Measurements from ENCODE around the gene OR4F15.
"Not testable (repeated sequence)": the region's sequence is repeated elsewhere in the genome, so short reads cannot be mapped to it uniquely, and the experiment has no call there.

The OR4F15 gene, protein sequence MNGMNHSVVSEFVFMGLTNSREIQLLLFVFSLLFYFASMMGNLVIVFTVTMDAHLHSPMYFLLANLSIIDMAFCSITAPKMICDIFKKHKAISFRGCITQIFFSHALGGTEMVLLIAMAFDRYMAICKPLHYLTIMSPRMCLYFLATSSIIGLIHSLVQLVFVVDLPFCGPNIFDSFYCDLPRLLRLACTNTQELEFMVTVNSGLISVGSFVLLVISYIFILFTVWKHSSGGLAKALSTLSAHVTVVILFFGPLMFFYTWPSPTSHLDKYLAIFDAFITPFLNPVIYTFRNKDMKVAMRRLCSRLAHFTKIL

DNA sequence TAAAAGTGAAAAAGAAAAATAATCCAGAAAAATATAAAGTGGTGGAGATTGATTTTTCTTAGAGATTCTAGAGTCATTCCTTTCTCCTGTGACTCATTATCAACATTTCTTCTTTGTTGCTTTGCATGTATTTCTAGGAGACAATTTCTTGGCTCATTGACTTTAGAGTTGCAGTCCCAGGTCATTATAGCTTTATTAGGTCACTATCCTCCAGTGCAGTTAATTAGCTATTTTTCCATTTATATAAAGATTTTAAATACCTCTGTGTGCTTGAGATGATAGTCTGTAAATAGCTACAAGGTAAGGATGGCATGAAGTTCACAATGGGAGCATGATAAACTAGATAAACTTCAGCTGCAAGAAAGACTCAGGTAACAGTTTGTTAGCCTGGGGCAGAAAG, at the start of gene OR4F15:
TSS of gene OR4F15 (plus strand) at position 301 of the 400 bp plus-strand sequence. CDS start 5,985 bp downstream, outside the sequence.
- DNase-seq (ENCODE audit: low read depth) = no peak

DNA sequence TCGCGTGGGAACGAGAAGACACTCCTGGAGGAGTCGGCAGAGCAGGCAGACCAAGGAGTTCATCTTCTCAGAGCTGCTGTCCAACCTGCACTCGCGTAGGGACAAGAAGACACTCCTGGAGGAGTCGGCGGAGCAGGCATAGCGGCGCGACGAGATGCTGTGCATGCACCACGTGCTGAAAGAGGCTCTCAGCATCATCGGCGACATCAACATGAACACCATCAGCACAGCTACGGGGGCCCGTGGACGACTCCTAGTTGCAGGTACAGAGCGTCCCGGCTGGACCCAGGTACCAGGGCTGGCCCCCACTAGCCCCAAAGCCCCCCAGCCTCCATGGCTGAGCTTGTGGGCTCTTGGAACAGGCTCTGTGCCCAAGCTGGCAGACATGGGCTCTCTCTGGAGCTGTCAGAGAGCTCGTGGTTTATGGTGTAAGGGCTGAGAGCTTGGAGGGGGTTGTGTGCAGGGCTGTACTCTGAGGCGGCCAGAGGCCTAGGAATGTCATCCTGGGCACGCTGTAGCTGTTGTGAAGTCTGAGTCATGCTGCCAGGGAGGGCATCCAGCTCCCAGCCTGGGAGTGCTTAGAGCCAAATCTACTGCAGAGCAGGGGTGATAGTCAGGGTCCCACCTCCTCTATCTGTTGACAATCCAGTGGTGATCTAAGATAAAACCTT, 47.2 kb upstream of the OR4F15 start:
- DNase-seq (ENCODE audit: low read depth) = not testable (repeated sequence)

DNA sequence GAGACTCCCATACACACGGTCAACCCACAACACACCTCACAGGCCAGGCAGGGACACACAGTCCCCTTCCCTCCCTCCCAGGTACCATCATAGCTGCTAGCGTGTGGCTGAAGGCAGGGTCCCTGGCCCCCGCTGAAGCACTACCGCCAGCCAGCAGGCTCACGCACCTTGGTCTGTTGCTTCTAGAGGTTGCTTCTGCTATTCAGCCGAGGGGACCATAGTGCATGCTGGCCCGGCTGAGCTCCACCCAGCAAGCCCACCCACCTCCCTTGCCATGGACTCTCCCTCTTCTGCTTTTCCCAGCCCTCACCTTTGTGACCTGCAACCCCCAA, 46.7 kb upstream of the OR4F15 start:
- DNase-seq (ENCODE audit: low read depth) = not testable (repeated sequence)

DNA sequence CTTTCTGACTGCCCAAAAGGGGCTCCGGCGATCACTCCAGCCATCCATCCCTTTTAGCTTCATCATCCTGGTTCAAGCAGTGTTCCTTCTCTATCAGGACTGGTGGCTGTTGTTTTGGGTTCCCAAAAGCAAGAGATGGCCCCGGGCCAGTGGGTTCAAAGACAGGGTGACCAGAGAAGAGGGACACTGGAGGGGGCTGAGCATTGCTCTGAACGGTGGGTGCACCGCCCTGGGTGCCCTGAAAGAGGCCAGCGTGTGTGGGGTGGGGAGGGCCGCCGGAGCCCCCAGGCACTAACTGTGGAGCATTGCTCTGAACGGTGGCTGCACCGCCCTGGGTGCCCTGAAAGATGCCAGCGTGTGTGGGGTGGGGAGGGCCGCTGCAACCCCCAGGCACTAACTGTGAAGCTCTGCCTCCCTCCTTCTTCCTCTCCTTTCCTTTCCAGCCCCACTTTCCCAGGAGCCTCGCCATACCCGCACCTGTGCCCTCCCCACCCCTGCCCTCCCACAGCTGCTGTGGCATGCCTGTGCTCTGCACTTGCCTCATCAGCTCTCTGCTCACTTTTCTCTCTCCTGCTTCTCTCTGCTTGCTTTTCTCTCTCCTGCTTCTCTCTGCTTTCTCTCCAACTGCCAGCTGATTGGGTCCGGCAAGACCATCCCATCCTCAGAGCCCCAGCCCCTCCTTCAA, 46.1 kb upstream of the OR4F15 start:
- DNase-seq (ENCODE audit: low read depth) = no peak

DNA sequence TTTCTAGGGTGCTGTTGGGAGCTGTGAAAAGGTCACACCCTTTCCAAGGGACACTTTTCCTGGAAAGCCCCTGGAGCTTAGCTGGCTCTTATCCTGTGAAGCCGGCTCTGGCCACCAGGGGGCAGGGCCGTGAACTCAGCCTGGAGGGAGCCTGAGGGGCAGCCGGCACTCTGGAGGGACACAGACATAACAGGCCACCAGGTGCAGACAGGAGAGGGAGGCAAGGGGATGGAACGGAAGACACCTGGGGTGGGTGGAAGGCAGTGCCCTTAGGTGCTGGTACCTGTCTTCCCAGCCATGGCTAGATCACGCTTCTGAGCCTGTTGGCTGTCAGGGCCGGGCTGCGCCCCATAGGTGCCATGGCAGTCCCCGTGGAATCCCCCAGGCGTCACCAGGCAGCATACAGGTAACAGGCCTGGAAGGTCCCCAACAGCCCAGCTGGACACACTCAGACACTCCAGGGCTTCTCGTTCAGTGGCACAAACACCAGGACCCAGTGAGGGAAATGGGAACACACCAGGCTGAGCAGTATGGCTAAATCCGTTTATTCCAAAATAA, 44.8 kb upstream of the OR4F15 start:
- not testable (repeated sequence) for DNase-seq (ENCODE audit: low read depth)

DNA sequence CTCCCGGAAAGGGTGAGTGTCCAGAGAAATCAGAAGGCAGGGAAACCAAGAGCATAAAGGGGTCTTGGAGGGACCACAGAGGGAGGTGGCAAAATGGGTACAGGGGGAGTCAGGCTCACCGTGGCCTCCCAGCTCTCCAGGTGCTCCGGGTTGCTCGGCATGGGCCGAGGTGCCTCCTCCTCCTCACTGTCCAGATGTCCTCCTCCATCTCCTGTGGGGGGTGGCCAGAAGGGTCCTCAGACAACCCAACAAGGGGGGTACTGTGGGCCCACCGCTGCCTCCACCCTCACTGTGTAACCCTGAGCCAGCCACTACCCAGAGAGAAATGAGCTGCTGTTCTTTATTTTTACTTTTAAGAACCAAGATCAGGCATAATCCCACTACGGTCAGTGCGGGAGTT, 39.1 kb upstream of the OR4F15 start:
- no peak for DNase-seq (ENCODE audit: low read depth)

DNA sequence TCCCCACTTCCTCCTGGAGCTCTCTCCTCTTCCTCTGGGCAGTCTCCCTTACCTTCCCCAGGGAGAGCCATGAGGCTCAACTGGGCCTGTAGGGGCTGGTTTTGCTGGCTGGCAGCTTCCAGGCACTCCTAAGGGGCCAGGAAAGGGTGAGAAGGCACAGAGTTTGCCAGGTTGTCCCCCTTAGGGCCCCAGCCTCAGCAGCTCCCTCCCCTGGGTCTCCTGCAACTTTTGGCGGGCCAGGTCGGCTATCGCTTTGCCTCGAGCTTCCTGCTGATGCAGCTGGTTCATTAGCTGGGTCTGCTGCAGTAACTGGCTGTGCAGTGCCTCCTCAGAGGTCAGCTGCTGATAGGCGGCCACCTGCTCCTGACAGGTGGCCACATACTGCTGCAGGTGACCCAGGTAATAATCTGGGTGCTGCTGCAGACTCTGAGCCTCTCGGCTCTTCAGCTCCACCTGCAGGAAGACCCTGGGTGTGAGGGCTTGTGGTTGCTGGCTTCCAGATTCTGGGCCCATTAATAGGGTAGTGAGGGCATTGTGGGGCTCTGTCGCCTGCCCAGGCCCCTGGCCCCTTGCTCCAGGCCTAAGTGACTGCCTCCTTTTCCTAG, 38.4 kb upstream of the OR4F15 start:
- no peak for DNase-seq (ENCODE audit: low read depth)

DNA sequence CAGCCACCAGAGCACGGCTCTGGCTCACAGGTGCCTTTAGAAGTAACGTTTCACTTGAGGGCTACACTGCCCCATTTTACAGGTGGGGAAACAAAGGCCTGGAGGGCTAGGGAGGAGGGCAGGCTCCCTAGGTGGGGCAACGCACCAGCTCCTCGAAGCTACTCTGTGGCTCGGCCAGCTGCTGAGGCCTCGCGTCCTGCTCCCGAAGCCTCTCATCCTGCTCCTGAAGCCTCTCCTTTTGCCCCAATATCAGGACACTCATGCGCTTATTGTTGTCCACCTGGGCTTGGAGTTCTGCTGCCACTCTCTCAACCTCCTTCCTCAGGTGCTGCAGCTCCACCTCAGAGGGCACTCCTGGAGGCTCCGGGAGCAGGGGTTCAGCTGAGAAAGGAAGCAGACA, 36.9 kb upstream of the OR4F15 start:
- no peak for DNase-seq (ENCODE audit: low read depth)

DNA sequence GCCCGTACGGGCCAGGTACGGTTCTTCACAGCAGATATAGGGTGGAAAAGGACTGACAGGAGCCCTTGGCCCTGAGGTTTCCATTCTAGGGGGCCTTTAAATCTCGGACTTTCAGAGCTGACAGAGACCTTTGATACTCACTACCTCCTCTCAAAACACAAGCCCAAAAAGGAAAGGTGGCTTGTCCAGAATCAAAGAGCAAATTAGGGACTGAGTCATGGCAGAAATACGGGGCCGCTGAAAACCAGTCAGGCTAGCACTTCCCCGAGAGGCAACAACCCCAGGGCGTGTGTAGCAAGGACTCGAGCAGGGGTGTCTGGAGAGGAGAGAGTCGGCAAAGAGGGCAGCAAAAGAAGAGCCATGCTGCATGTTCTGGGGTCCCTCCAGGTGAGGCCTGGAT, 33.4 kb upstream of the OR4F15 start:
- not testable (repeated sequence) for DNase-seq (ENCODE audit: low read depth)

DNA sequence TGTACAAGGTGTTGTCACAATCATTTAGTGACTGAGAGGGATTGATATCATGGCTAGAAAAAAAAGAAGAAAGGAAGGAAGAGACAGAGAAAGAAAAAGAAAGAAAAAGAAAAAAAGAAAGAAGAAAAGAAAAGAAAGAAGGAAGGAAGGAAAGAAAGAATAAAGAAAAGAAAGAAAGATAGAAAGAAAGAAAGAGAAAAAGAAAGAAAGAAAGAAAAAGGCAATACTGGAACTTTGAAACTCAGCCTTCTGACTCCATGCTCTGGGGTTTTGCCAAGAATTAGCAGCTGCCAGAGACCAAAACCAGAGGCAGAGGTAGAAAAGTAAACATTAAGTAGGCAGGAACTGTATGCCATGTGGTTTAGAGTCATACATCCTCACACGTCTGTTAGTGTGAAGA, 31.8 kb upstream of the OR4F15 start:
- not testable (repeated sequence) for DNase-seq (ENCODE audit: low read depth)

DNA sequence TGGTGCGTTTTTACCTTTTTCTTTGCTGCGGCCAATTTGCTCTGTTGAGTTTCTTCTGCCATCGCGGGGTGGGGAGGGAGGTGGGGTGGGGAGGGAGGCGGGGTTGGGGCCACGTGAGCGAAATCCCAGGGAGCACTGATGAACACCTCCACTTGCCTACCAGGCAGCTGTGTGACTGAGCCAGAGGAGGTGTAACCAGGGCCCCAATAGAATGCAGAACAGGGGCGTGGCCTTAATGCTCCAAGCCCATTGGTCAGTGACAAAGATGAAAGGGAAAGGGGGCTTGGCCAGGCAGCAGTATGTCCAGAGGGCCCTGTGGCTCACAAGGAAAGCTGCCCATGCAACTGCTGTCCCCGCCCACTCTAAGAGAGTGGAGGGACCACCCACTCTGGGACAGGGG, 30.1 kb upstream of the OR4F15 start:
- no peak for DNase-seq (ENCODE audit: low read depth)

DNA sequence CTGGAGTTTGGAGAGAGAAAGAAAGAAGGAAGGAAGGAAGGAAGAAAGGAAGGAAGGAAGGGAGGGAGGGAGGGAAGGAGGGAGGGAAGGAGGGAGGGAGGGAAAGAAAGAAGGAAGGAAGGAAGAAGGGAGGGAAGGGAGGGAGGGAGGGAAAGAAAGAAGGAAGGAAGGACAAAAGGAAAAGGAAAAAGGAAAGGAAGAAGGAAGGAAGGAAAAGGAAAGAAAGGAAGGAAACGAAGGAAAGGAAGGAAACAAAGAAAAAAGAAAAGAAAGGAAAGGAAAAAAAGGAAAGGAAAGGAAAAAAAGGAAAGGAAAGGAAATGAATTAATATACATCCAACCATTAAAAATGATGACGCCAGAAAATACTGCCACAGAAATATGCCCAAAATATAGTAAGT, 27.4 kb upstream of the OR4F15 start:
- no peak for DNase-seq (ENCODE audit: low read depth)

DNA sequence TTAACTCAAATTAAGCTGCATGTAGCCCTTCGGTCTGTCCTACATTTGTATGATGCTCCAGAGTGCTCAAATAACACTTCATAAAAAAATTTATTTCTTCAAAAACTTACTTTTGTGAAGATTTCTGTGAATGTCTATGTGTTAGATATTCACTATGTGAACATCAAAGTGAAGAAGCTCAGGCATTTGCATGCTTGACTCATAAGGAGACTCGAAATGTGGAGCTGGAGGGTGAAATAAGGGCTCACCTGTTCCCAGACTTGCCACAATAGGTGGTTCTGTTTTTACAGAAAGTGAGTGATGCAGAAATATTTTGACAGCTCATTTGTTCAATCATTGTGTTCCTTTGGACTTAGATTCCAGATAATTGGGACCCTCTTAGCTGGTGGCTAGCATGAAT, 25.6 kb upstream of the OR4F15 start:
- not testable (repeated sequence) for DNase-seq (ENCODE audit: low read depth)

DNA sequence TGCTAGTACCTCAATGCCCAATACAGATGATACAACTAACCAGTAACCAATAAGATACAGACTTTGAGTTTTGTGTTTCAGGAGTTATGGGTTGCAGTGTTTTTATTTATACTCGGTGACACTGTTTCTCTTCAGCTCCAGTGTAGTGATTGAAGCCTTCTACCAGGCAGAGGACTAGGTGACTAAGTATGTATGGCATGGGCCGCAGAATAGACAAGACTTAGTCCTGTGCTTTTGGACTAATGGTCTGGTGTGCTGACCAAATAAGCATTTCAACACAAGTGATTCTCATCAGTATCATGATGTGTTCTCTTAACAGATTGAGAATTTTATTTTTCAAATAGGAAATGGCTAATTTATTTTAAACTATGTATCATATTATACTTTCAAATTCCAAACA, 24.0 kb upstream of the OR4F15 start:
- not testable (repeated sequence) for DNase-seq (ENCODE audit: low read depth)

DNA sequence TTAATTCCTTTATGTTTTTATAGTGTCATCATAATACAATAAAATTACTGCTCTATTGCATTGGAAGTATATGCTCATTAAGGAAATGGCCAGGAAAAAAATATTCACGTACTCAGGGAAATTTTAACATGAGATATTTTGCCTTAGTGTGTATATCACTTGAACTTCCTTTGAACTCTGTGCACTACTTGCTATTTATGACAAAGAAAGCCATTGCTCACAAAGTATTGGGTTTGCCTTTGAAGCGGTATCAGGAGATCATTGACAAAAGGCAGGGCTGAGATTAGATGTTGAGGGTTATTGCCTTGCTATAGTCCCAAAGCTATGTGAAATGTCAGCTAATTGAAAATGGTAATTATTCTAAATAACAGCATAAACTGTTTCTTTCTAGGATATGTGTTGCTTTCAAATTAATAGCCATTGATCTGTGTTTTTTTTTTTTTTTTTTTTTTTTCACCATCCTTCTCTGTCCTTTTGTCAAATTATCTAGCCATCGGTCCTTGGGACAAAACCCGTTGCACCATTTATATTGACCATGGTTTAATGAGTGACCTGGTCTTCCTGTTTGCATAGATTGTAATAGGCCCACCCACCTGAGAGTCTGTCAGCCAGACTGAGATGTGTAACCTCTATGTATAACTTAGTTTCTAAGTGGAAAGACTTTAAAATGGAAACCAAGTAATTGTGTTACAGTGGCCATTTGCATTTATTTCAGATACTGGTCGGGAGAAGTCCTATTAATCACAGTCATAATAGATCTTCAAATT, 23.3 kb upstream of the OR4F15 start:
- not testable (repeated sequence) for DNase-seq (ENCODE audit: low read depth)

DNA sequence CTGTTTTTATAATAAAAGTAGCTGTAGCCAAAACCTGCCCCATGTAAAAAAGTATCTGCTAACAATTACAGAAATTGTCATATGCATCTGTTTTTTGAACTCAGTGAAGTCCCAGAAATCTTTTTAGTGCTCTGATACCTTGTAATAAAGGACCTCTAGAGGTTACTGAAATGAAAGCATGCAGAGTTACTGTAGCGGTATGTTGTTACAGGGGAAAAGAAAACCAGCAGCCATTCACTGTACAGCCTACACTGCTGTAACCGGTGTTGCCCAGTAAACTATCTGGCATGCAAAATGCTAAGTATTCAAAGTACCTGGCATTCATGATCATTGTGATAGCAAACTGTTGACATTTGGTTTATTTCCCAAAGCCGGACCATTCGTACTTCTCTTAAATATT, 21.3 kb upstream of the OR4F15 start:
- DNase-seq (ENCODE audit: low read depth) = not testable (repeated sequence)

DNA sequence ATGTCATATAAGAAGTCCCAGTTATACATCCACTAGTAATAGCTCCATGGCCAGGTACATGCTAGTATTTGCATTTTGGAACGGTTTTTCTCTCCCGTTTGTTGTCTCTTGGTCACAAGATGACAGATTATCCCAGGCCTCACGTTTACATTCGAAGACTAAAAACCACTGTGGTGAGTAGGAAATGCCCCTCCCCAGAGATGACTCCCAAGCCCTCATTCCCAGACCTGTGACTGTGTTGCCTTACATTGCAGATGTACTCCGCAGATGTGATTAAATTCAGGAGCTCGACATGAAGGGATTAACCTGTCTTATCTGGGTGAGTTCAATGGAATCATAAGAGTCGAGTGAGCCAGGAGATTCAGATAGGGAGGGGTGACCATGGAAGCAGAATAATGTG, 18.0 kb upstream of the OR4F15 start:
- DNase-seq (ENCODE audit: low read depth) = not testable (repeated sequence)

DNA sequence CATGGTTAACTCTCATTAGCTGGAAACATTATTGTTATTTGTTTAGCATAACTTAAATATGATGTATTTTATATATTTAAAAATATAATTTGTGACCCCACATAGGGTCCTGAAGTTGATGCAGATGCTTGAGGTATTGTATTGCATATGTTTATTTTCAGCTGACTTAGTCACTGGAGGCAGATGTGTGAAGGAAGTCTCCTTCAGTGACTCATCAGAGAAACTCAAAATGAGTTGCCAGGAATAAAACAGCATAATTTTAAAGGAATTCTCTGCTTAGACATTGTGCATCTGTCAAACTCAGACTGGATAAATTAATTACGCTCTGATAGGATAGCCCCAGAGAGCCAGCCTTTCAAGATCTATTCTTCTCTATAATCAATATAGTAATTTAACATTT, 16.5 kb upstream of the OR4F15 start:
- peak; percentile 41 for DNase-seq (ENCODE audit: low read depth)

DNA sequence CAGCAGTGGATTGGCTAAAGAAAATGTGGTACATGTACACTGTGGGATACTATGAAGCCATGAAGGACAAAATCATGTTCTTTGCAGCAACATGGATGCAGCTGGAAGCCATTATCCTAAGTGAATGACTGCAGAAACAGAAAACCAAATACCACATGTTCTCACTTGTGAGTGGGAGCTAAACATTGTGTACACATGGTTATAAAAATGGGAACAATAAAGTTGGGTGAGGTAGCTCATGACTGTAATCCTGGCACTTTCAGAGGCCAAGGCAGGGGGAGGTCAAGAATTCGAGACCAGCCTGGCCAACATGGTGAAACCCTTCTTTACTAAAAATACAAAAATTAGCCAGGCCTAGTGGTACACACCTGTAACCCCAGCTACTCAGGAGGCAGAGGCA, 12.3 kb upstream of the OR4F15 start:
- no peak for DNase-seq (ENCODE audit: low read depth)

DNA sequence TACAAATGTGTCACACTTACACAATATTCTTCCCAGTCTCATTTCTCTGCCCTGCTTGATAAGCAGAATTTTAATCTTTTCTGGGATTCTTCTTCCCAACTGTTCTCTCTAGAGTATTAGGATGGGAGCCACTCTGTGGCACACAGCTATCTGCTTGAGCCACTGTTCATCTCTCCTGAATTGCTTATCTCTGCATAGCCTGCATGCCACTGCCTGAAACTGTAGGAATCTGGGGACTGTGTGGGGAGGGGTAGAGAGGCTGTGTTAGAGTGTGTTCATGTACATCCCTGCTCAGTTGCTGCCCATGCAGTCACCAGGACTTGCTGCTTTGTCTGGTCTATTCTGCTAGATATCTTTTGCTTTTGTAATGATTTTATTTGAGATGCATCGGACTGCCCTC, 11.0 kb upstream of the OR4F15 start:
- DNase-seq (ENCODE audit: low read depth) = no peak

DNA sequence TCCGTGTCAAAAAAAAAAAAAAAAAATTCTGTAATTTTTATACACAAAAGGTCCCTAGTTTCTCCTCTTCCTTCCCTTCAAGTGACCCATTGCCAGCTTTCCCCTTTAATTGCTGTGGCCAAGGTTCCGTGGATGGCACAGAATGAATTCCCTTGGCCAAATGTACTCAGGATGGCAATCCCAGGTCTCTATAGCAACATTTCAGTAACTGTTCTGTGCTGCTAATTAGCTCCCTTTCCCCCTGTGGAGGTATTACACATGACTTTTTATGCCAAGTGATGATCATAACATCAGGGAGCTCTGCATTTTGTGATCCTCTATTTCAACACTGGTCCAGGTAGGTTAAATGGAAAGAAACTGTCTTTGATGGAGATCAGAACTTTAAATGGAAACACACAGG, 8.8 kb upstream of the OR4F15 start, which contains the start of gene OR4F6:
TSS of gene OR4F6 (plus strand) at position 301 of the 400 bp plus-strand sequence. CDS start 2,211 bp downstream, outside the sequence.
- DNase-seq (ENCODE audit: low read depth) = no peak

DNA sequence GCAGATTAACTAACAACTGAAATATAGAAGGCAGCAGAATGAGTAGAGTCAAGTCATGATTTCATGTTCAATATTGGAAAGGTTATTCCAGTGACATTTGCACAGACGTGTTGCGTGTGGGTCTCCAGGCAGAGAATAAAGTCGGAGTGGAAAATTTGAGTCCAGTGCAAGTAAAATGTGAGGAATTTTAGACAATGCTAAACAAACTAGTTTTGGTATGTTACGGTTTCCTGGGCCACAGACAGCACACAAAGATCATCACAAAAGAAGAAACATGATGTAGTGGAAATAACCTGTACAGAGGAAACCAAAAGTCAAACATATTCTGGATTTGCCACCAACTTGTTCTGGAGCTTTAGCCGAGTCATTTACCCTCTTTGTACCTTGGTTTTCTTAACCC, 8.3 kb upstream of the OR4F15 start:
- no peak for DNase-seq (ENCODE audit: low read depth)

All from HS-27A (cell line).